ENCODE results near the gene TRIM66.

DNA sequence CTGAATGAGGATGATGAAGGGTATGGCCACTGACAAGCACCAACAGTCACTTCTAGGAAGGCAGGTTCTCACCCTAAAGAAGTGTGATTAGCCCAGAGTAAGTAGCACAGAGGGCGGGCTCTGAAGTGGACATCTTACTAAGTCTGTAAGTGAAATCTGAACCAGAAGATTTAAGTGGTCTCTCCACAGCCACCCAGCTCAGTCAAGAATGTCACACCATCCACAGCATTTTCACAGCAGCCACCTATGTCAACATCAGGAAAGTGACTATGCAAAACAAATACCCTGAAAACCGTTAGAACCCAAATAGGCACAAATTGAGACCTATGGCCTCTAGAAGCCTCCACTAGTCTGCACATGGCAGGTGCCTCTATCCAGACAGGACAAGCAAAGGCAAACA is 65.4 kb downstream of the TRIM66 start:
- TF ChIP-seq, protein P1, sequence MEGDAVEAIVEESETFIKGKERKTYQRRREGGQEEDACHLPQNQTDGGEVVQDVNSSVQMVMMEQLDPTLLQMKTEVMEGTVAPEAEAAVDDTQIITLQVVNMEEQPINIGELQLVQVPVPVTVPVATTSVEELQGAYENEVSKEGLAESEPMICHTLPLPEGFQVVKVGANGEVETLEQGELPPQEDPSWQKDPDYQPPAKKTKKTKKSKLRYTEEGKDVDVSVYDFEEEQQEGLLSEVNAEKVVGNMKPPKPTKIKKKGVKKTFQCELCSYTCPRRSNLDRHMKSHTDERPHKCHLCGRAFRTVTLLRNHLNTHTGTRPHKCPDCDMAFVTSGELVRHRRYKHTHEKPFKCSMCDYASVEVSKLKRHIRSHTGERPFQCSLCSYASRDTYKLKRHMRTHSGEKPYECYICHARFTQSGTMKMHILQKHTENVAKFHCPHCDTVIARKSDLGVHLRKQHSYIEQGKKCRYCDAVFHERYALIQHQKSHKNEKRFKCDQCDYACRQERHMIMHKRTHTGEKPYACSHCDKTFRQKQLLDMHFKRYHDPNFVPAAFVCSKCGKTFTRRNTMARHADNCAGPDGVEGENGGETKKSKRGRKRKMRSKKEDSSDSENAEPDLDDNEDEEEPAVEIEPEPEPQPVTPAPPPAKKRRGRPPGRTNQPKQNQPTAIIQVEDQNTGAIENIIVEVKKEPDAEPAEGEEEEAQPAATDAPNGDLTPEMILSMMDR (conservative IDR thresholded peaks at IDR 0.05 in 1 of 2, IDR thresholded peaks at IDR 0.05 in 1 of 2; ENCODE audit: low read depth in 1 of 2, low read length in 2 of 2) = no peak
- no peak for TF ChIP-seq EZH2 (IDR thresholded peaks at IDR 0.05; ENCODE audit: low read length, missing control alignments)

Data from fibroblast of lung (primary cell).